HepG2 (cell line): ENCODE measurements around the gene ADGRF5. TPM values are rescaled to one million over a fixed set of nuclear protein-coding genes. Genes with fewer than 3 reads are reported as not detected.

Experiments used
- ATAC-seq: fragments of 200-7000 bp; cut with Tn5 transposase; 3 replicates; pipeline ENCODE4 v1.9.1; 2020; ENCODE audit warnings: mild to moderate bottlenecking, moderate library complexity
- BruUV-seq: library from RNA; stranded (reverse); fragments of 400-500 nt; replicated peaks from 2 replicates; lab custom pipeline; 2021; lab: Mats Ljungman, UMichigan
- CTCF ChIA-PET: fragments of 300-600 bp; formaldehyde crosslinking; extraction: SDS; loops from one replicate; lab custom pipeline; 2021; ENCODE audit warnings: low total read pairs, inconsistent platforms, low intra/inter-chr PET ratio; lab: Yijun Ruan, JAX
- POLR2A ChIA-PET: fragments of 350-600 bp; sonication (Branson Sonifier 250); formaldehyde crosslinking; loops from one replicate; lab custom pipeline; 2020; ENCODE audit warnings: antibody characterized with exemption, inconsistent platforms; lab: Yijun Ruan, JAX
- DNase-seq: peaks from one replicate; pipeline ENCODE4 v3.0.0-alpha.2; 2015; ENCODE audit warnings: low spot score
- FAIRE-seq: peaks from 3 replicates; lab custom pipeline; 2011; peaks lifted over from hg19 to GRCh38; lab: Jason Lieb, UNC
- H2AFZ ChIP-seq: one replicate; pipeline ENCODE4 v1.6.1; 2011; ENCODE audit warnings: low read length, inconsistent platforms
- H3K27ac ChIP-seq: fragments of 300-600 bp; 3 replicates; pipeline ENCODE4 v1.8.0; 2011; ENCODE audit warnings: mixed run types, mild to moderate bottlenecking, mixed read lengths, low read length, inconsistent platforms; ENCODE audit not compliant: insufficient read depth; ENCODE audit errors: extremely low read length
- H3K27me3 ChIP-seq, 2 experiments: fragments of 200-600 bp in 1 of 2; 2 replicates in 1 of 2; 3 replicates in 1 of 2; pipeline versions ENCODE4 v1.6.0 to v1.8.0; 2011; ENCODE audit warnings: low read length in 2 of 2, mild to moderate bottlenecking in 2 of 2, moderate library complexity in 2 of 2, inconsistent platforms in 1 of 2; ENCODE audit not compliant: insufficient read depth in 2 of 2, control insufficient read depth in 1 of 2
- H3K36me3 ChIP-seq, 2 experiments: fragments of 200-600 bp in 1 of 2; replicated peaks in 1 of 2; 2 replicates in 1 of 2; 3 replicates in 1 of 2; pipeline versions ENCODE4 v1.5.1 to v1.8.0; 2011; ENCODE audit warnings: low read length in 2 of 2, inconsistent platforms in 1 of 2; ENCODE audit not compliant: insufficient read depth in 2 of 2, control insufficient read depth in 1 of 2
- H3K4me1 ChIP-seq: 2 replicates; pipeline ENCODE4 v1.5.1; 2012; ENCODE audit warnings: low read length, inconsistent platforms; ENCODE audit not compliant: insufficient read depth
- H3K4me2 ChIP-seq: 2 replicates; pipeline ENCODE4 v1.6.0; 2011; ENCODE audit warnings: low read depth, low read length, inconsistent platforms
- H3K4me3 ChIP-seq, 3 experiments: fragments of 200-600 bp in 1 of 3; sonication (generic), shearing (Covaris generic) in 1 of 3; replicated peaks in 1 of 3; 2 replicates each; pipeline ENCODE4 v1.5.1; 2011 to 2016; ENCODE audit warnings: low read length in 3 of 3, inconsistent platforms in 2 of 3, low read depth in 2 of 3, mild to moderate bottlenecking in 2 of 3, control low read depth in 1 of 3, mixed read lengths in 1 of 3; ENCODE audit not compliant: insufficient read depth in 1 of 3
- H3K79me2 ChIP-seq: one replicate; pipeline ENCODE4 v1.6.1; 2011; ENCODE audit warnings: low read length, inconsistent platforms; ENCODE audit not compliant: insufficient read depth
- H3K9ac ChIP-seq: 2 replicates; pipeline ENCODE4 v1.6.0; 2011; ENCODE audit warnings: mild to moderate bottlenecking, low read depth, low read length, inconsistent platforms; ENCODE audit not compliant: insufficient read depth
- H3K9me3 ChIP-seq: 2 replicates; pipeline ENCODE4 v1.5.1; 2012; ENCODE audit warnings: mild to moderate bottlenecking, low read length
- H4K20me1 ChIP-seq: 2 replicates; pipeline ENCODE4 v1.6.0; 2011; ENCODE audit warnings: inconsistent platforms, mild to moderate bottlenecking, low read length, moderate library complexity; ENCODE audit not compliant: insufficient read depth
- AGO2 ChIP-seq: fragments of 200-400 bp; formaldehyde crosslinking; optimal IDR thresholded peaks from 2 replicates; pipeline ENCODE3; 2017; ENCODE audit warnings: mild to moderate bottlenecking, low read depth, low read length, moderate library complexity
- ATF4 ChIP-seq, 2 experiments: fragments of 450-650 bp in 1 of 2; sonication (generic) in 1 of 2; formaldehyde crosslinking; IDR thresholded peaks; 2 replicates each; pipeline versions ENCODE4 v1.5.0 to v1.8.0; 2020 to 2022; ENCODE audit warnings: mild to moderate bottlenecking in 1 of 2, missing genetic modification reagents in 1 of 2
- CEBPB ChIP-seq: IDR thresholded peaks from 2 replicates; pipeline ENCODE4 v1.6.1; 2011; ENCODE audit warnings: low read depth, low read length, improper control_type of control experiment, borderline replicate concordance
- CREB1 ChIP-seq, 2 experiments: fragments of 450-650 bp in 1 of 2; IDR thresholded peaks; 2 replicates each; pipeline ENCODE4 v1.6.1; 2016 to 2017; ENCODE audit warnings: control low read depth in 1 of 2, mild to moderate bottlenecking in 1 of 2, missing compliant biosample characterization in 1 of 2, missing genetic modification characterization in 1 of 2
- HNRNPK ChIP-seq: fragments of 200-400 bp; formaldehyde crosslinking; IDR thresholded peaks from 2 replicates; pipeline ENCODE4 v1.6.1; 2018; ENCODE audit warnings: low read length, low read depth, moderate library complexity, mild to moderate bottlenecking; ENCODE audit not compliant: poor library complexity, severe bottlenecking
- REXO4 ChIP-seq: sonication (generic); formaldehyde crosslinking; IDR thresholded peaks from 2 replicates; pipeline ENCODE4 v1.8.0; 2022; ENCODE audit warnings: missing genetic modification reagents, mild to moderate bottlenecking, borderline replicate concordance
- SAFB2 ChIP-seq: sonication (generic); formaldehyde crosslinking; IDR thresholded peaks from 2 replicates; pipeline ENCODE4 v1.5.1; 2020; ENCODE audit warnings: missing genetic modification reagents, low read depth, mild to moderate bottlenecking, borderline replicate concordance
- ZNF253 ChIP-seq: sonication (generic); formaldehyde crosslinking; IDR thresholded peaks from 2 replicates; pipeline ENCODE4 v1.8.0; 2022; ENCODE audit warnings: mild to moderate bottlenecking, missing genetic modification reagents, borderline replicate concordance
- ZNF274 ChIP-seq: sonication (generic); formaldehyde crosslinking; IDR thresholded peaks from 2 replicates; pipeline ENCODE4 v1.5.1; 2020; ENCODE audit warnings: mild to moderate bottlenecking, missing genetic modification reagents
- ZNF549 ChIP-seq: sonication (generic); formaldehyde crosslinking; IDR thresholded peaks from 2 replicates; pipeline ENCODE4 v1.5.0; 2020; ENCODE audit warnings: missing genetic modification reagents
- ZNF775 ChIP-seq: sonication (generic); formaldehyde crosslinking; IDR thresholded peaks from 2 replicates; pipeline ENCODE4 v1.4.0; 2020; ENCODE audit warnings: missing genetic modification reagents, mild to moderate bottlenecking, moderate library complexity, borderline replicate concordance
- ZNF784 ChIP-seq: sonication (generic); formaldehyde crosslinking; IDR thresholded peaks from 2 replicates; pipeline ENCODE4 v1.5.1; 2020; ENCODE audit warnings: missing genetic modification reagents, mild to moderate bottlenecking, borderline replicate concordance
- WGBS: methylation state at CpG from one replicate; pipeline ENCODE4 v1.1.6; 2017; ENCODE audit warnings: low lambda C conversion rate; 5-methylcytosine and 5-hydroxymethylcytosine counted together
- in situ Hi-C: cut with HindIII; loops from 2 replicates; pipeline ENCODE4 v1.10.0; 2017; ENCODE audit warnings: low pct_unique_long_range_greater_than_20kb; ENCODE audit not compliant: extremely low pct_ligation_motif_present
- intact Hi-C: fragments of 100-400 bp; cut with micrococcal nuclease; formaldehyde crosslinking; loops from one replicate; pipeline ENCODE4 v1.10.0; 2022; ENCODE audit not compliant: unreplicated experiment
- polyA plus RNA-seq, 8 experiments: library from polyadenylated mRNA; depleted of rRNA in 3 of 8; stranded (reverse) in 7 of 8; unstranded in 1 of 8; fragments of >200 nt; fragmentation: Illumina TruSeq in 4 of 8; extraction: Trizol in 4 of 8; gene quantifications; 2 replicates each; pipeline versions ENCODE4 v1.2.1 to v1.2.3, GENCODE V29; 2011 to 2016; ENCODE audit warnings: low read depth in 4 of 8, missing spikeins in 1 of 8, mixed read lengths in 1 of 8; ENCODE audit not compliant: insufficient read depth in 1 of 8
- total RNA-seq, 5 experiments: library from RNA; depleted of rRNA; stranded (reverse); fragments of >200 nt; fragmentation: Illumina TruSeq; extraction: Trizol; gene quantifications; 2 replicates each; pipeline ENCODE4 v1.2.3, GENCODE V29; 2016; ENCODE audit warnings: low read depth in 1 of 5

ADGRF5 gene
- total and polyA plus RNA-seq, 2 of the 13 experiments (the other 11 are each of a cell fraction or from before 2014, with no cell fraction given) = not detected

GRCh38 chr6:46940433-46941226 lies 18.9 kb upstream of the ADGRF5 start:
- BruUV-seq = no TSS peak
- no peaks in the 10 kb centered on the region for H4K20me1 ChIP-seq
- no peak overlapping the region for H3K4me3 ChIP-seq
- no peaks in the 10 kb centered on the region for H3K9me3 ChIP-seq
- H3K27me3 ChIP-seq = peaks cover 3 to 15% of the 10 kb centered on the region in 2 experiments; a peak in 4 of 5 replicates
- no peak overlapping the region for H3K27ac ChIP-seq
- no peak overlapping the region for H2AFZ ChIP-seq
- TF ChIP-seq ZNF253 (CRISPR knock-in tag) (no peak), AGO2 (no peak), ZNF549 (CRISPR knock-in tag) (no peak), CEBPB (no peak), REXO4 (CRISPR knock-in tag) (no peak), ZNF775 (CRISPR knock-in tag) (no peak), HNRNPK (no peak)
- ChIA-PET POLR2A (no interaction called here), CTCF (no interaction called here)
- no peak overlapping the region for H3K9ac ChIP-seq
- in situ Hi-C loops (no loop called here), intact Hi-C loops (no loop called here)
- H3K36me3 ChIP-seq = no peaks in the 10 kb centered on the region
- WGBS = 0% methylated on average over 1 of the region's 1 CpG
- no peak for DNase-seq
- FAIRE-seq = no peak
- no peak for ATAC-seq
- no peaks in the 10 kb centered on the region for H3K4me1 ChIP-seq
- H3K4me2 ChIP-seq = no peak overlapping the region
- H3K79me2 ChIP-seq = no peaks in the 10 kb centered on the region

GRCh38 chr6:46937642-46938041 lies 15.9 kb upstream of the ADGRF5 start:
- no peaks in the 10 kb centered on the region for H3K36me3 ChIP-seq
- H4K20me1 ChIP-seq = no peaks in the 10 kb centered on the region
- no peak overlapping the region for H3K27ac ChIP-seq
- intact Hi-C loops (no loop called here), in situ Hi-C loops (no loop called here)
- ATAC-seq = no peak
- BruUV-seq = no TSS peak
- H3K9me3 ChIP-seq = no peaks in the 10 kb centered on the region
- peaks cover 3 to 32% of the 10 kb centered on the region in 2 experiments; a peak in 4 of 5 replicates for H3K27me3 ChIP-seq
- DNase-seq = no peak
- 3% methylated on average over 4 of the region's 4 CpGs for WGBS
- H3K4me2 ChIP-seq = no peak overlapping the region
- H3K79me2 ChIP-seq = no peaks in the 10 kb centered on the region
- no peaks in the 10 kb centered on the region for H3K4me1 ChIP-seq
- FAIRE-seq = no peak
- no peak overlapping the region for H3K9ac ChIP-seq
- H3K4me3 ChIP-seq = no peak overlapping the region
- POLR2A ChIA-PET = no interaction called here
- TF ChIP-seq ZNF274 (CRISPR knock-in tag) (no peak), CREB1 (IDR thresholded peaks at IDR 0.05) (no peak), CREB1 (CRISPR knock-in tag; IDR thresholded peaks at IDR 0.05) (no peak), ZNF784 (no peak), ATF4 (CRISPR knock-in tag; IDR thresholded peaks at IDR 0.05) (no peak), SAFB2 (CRISPR knock-in tag) (no peak)
- no peak overlapping the region for H2AFZ ChIP-seq
- CTCF ChIA-PET = no interaction called here
